Brain pericyte (primary cell): Measurements from ENCODE around the gene MAP1LC3A.

Experiments used
- DNase-seq: peaks from one replicate; pipeline ENCODE4 v3.0.0-alpha.2; 2012; ENCODE audit warnings: low read depth, low spot score

Gene MAP1LC3A

GRCh38 chr20:34575756-34576155 is 17.2 kb downstream of the MAP1LC3A start:
- DNase-seq = no peak

DNA sequence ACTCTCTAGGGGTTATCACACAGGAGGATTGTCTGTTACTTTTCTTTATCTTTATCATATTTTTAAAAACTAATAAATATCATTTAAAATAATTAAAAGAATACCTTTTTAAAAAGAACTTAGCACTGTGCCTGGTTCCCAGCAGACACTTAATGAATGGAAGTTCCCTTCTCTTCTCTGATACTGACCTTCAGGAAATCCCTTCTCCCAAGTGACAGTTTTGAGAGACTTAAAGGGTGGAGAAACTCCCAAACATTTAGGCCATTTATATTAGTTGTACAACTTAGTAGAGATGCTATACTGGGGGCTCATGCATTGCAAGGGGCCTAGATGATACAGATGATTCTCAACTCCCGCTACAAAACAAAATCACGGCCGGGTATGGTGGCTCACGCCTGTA is 18.5 kb downstream of the MAP1LC3A start:
- no peak for DNase-seq

DNA sequence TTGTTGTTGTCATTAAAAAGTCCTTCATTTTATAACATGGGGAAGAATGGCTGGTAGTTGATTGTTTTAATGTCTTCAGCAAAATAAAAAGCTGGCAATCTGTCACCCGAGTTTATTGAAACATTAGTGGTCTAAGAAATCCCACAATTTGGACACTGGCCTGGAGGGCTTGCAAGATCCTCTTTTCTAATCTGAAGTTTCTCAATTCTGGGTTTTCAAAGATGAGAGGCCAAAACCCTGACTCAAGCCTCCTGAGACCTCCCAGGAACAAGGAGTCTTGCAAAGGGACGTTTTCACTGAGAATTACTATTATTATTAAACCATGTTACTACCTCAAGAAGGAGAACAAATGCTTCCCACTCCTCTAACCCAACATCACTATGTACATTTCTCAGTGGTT is 19.5 kb downstream of the MAP1LC3A start:
- DNase-seq = no peak

- DNase-seq = no peak
These were observed 20.0 kb downstream of the MAP1LC3A start for GRCh38 chr20:34578521-34578920.

DNA sequence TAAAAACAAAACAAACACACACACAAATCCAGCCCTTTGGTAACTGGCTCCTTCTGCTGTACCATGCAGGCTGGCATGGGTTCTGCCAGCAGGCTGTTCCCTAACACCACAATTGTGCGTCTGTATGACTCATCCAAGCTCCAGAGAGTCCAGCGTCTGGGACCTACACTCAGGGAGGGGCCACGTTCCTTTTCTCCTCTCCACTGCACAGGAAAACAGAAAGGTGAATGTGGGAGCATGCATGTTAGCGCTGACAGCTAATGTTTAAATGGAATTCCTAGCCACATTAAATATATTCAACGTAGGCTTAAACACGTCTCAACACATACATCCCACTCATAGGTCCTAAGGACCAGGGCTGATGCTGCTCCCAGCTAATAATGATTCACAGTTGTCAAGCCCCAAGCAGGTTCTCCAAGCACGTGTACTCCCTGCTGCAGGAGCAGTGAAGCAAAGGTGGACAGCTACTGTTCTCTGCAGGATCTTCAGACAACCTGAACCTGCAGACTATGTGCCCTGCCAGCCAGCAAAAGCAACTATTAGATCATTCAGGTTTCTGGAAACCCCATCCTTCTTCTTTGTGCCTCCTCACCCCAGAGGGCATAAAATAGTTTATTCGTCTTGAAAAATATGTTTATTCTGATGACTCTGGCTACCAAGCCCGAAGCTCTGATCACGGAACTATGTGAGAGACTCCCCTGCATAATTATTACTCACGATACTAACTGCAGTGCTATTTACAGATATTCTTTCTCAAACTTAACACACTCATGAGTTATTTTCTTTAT is 20.9 kb downstream of the MAP1LC3A start:
- peak; percentile 48 for DNase-seq

DNA sequence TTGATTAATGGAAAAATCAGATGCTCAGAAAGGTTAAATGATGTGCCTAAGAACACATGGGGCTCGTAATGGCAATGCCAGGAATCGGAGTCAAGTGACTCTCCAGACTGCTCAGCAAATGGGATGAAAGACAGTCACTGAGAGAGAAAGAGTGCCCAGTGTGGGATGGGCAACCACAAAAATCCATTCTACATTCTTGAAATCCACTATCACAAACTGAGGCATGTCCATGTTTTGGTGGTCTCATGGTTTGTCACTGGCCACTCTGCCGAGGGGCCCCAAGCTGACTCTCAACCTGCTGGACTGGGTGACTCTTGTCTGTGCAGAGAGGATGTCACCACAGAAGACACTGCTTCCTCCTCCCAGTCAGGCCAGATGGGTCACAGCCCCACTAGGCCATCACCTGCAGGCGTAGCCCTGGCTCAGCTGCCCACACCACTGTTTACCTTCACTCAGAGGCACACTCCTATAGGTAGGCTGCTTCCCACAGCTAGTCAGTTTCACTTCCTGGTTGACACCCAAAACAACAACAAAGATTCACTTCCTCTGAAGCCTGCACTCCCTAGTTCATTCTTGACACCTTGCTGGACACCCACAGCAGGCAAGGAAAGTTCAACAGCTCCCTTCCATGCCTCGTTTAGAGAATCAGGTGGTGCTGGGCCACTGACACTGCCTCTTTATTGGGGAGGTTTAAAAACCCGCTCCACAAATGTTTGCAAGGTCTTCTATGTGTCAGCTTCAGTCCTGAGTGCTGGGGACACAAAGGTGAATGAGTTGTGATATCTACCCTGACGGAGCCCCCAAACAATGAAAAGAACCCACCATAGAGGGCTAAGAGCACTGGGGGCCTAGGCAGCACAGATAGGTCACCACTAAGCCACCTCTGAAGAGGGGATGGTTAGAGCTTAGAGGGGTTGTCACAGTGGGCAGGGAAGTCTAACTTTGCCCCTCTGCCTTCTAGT is 21.7 kb downstream of the MAP1LC3A start:
- DNase-seq = no peak

- DNase-seq = no peak
These were observed 23.0 kb downstream of the MAP1LC3A start for GRCh38 chr20:34581341-34582184.

DNA sequence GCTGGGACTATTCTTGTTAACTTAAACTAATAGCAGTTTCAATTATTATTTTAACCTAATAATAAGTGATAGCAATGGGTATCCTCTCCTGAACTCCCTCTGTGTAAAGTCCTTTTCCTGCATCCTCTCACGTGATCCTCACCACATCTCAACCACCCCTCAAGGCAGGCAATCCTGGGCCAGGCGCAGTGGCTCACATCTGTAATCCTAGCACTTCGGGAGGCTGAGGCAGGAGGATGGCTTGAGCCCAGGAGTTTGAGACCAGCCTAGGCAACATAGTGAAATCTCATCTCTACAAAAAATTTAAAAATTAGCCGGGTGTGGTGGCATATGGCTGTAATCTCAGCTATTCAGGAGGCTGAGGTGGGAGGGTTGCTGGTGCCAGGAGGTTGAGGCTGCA is 23.7 kb downstream of the MAP1LC3A start:
- no peak for DNase-seq

DNA sequence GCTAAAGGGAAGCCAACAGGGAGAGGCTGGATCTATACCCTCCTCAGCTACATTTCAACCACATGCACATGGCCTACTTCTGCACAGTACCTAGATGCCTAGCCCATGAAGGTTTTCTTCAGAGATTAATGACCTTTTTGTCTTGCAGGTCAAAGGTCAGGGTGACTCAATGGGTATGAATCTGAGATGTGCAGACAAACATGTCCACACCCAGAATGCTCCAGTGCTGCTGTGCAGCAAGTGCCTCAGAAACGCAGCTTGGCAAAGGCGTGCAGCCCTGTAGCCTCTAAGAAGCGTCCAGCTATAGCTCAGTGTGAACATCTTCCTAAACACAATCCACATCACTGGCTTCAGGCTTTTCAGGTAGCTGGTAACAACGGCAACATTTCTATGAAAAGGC is 24.4 kb downstream of the MAP1LC3A start:
- no peak for DNase-seq

GRCh38 chr20:34583544-34583943 is 25.0 kb downstream of the MAP1LC3A start:
- no peak for DNase-seq

DNA sequence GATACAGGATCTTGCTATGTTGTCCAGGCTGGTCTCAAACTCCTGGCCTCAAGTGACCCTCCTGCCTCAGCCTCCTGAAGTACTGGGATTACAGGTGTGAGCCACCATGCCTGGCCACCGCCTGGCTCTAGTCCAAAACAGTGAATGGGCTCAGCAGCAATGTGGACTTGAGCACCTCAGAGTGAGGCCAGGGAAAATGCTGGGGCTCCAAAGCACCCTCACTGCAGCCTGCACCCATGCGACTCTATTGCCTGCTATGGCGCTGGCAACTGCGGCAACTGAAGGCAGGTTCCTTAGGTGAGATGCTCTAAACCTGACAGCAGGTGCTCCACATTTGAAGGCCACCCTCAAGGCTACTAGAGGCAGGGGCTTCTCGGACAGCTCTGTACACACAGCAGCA is 26.5 kb downstream of the MAP1LC3A start:
- no peak for DNase-seq

- no peak for DNase-seq
These were observed 28.1 kb downstream of the MAP1LC3A start for GRCh38 chr20:34586488-34587163.

DNA sequence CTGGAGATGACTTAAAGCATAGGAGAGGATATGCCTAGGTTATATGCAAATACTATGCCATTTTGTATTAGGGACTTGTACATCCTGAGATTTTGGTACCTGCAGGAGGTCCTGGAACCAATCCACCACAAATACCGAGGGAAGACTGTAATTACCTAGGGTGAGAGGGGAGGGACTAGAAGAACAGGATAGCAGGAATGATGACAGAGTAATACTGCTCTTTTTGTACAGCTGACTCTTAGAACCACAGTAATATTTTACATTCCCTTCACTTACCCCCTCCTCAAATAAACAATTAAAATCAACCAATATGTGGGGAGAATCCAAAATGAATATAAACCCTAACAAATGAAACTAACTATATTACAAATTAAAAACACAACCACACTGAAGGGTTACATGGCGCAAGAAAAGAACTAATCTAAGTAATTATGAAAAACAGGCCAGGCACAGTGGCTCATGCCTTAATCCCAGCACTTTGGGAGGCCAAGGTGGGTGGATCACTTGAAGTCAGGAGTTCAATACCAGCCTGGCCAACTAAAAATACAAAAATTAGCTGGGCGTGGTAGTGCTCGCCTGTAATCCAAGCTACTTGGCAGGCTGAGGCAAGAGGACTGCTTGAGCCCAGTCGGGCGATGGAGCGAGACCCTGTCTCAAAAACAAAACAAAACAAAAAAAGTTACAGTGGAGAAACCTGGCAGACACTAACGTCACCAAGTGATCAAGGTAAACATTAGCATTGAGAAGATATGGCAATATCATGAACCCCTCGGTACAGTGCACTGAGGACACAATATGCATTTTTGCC is 37.1 kb downstream of the MAP1LC3A start:
- no peak for DNase-seq

DNA sequence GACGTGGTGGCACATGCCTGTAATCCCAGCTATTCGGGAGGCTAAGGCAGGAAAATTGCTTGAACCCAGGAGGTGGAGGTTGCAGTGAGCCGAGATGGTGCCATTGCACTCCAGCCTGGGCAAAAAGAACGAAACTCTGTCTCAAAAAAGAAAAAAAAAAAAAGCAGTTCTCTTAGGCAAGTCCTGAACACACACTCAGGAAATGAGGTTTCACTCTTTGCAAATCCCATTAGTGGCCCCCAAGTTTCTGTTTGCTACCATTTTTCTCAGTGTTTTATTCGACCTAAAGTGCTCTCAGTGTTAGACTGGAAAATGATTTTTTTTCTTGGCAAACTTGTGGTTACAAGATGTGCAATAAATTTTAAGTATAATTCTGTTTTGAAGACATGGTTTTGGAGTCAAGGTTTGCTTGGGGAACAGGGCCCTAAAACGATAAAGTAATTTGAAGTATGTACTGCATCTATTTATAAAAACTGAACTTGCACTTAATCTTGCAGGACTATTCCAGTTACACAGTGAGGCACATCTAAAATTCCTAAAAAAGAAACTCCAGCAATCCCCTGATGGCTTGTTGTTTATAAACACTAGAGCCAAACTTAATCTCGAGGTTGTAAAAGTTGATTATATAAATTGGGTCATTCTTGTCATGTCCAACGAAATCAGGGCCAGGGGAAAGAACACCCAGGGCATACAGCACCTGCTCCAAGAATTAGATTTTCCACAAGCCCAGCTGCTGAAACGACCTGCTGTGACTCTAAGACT is 42.6 kb downstream of the MAP1LC3A start:
- no peak for DNase-seq

DNA sequence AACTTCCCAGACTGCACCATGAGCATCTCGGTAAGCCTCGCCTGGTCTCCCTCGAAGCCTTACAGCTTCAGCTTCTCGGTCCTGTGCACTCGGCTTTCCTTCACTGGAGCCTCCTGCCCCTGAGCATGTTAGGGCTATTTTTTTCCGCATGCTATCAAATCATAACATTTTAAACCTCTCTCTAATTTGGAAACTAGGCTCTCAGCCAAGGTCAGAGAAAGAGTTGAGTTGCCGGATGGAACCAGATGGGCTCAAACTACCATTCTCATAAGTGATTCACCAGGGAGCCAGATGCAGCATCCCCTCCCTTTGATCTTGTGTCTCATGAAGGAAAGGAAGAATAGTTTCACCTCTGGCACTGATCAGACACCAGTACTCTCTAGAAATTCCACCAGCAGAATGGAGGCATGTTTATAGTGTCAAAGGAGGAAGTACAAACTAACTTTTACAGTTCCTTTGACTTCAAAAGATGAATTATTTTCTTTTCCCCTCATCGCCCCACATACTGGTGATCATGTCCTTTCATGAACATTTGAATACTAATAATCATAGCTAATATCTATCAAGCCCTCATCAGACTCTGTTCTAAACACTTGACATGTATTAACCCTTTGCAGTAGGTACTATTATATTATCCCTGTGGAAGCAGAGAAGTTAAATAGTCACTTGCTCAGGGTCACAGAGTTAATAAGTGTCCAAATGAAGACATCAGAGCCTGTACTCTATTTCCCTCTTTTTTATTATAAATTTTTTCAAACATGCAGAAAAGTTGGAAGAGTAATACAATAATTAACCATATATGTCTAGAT is 46.7 kb downstream of the MAP1LC3A start:
- peak; percentile 30 for DNase-seq

DNA sequence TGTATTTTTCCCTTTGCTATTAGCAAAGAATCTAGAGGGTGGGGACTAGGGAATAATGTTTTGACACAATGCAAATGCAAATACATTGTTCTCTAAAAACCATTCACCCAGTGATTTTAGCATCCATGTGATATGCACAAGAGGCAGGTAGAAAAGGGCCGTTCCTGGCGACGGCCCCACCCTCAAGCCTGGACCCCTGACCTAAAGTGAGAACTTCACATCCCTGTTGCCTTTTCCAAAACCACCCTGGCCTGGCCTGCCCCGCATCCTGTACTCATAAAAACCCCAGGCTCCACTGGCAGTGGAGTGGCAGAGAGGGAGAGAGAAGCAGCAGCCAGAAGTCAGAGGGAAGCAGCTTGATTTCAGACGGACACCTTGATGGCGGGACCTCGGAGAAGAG is 48.5 kb downstream of the MAP1LC3A start:
- no peak for DNase-seq
